K562 (cell line): ENCODE measurements around the gene EYA2. TPM values are rescaled to one million over a fixed set of nuclear protein-coding genes. Genes with fewer than 3 reads are reported as not detected.

ENCODE experiments used
- BHLHE40 ChIP-seq: IDR thresholded peaks from 2 replicates; pipeline ENCODE4 v1.6.1; 2011; ENCODE audit warnings: low read length, improper control_type of control experiment
- GABPA ChIP-seq: fragments of 200-800 bp; sonication (Bioruptor generic); conservative IDR thresholded peaks from 2 replicates; pipeline ENCODE4 v1.6.1; 2016; ENCODE audit warnings: low read depth, missing genetic modification characterization, missing compliant biosample characterization
- HMGN3 ChIP-seq: IDR thresholded peaks from 2 replicates; pipeline ENCODE4 v1.6.1; 2011; ENCODE audit warnings: borderline replicate concordance, low read depth, mild to moderate bottlenecking, mixed read lengths, low read length; ENCODE audit not compliant: insufficient read length; ENCODE audit errors: extremely low read depth
- JUND ChIP-seq, 2 experiments: IDR thresholded peaks; 2 replicates in 1 of 2; 3 replicates in 1 of 2; pipeline ENCODE4 v1.6.1; 2011; ENCODE audit warnings: borderline replicate concordance in 2 of 2, low read depth in 2 of 2, low read length in 2 of 2, improper control_type of control experiment in 1 of 2, missing biosample characterization in 1 of 2, missing genetic modification characterization in 1 of 2, missing genetic modification reagents in 1 of 2
- POLR2G ChIP-seq: fragments of 200-400 bp; formaldehyde crosslinking; IDR thresholded peaks from 2 replicates; pipeline ENCODE4 v1.6.1; 2017; ENCODE audit warnings: low read depth, mild to moderate bottlenecking, antibody characterized with exemption, low read length, moderate library complexity
- RFX5 ChIP-seq: IDR thresholded peaks from 2 replicates; pipeline ENCODE4 v1.6.1; 2011; ENCODE audit warnings: low read depth, mild to moderate bottlenecking, improper control_type of control experiment, low read length
- TARDBP ChIP-seq: fragments of 450-650 bp; IDR thresholded peaks from 2 replicates; pipeline ENCODE4 v1.6.1; 2016
- polyA plus RNA-seq, 8 experiments: library from polyadenylated mRNA; depleted of rRNA in 4 of 8; stranded (reverse) in 5 of 8; unstranded in 3 of 8; fragments of >200 nt; fragmentation: Nextera tagmentation in 2 of 8; fragmentation: Illumina TruSeq in 1 of 8; extraction: Ambion mirVana in 2 of 8; extraction: Trizol in 1 of 8; gene quantifications; 2 replicates each; pipeline versions ENCODE4 v1.2.1 to v1.2.3, GENCODE V29; 2011 to 2014; ENCODE audit warnings: inconsistent platforms in 1 of 8, missing spikeins in 1 of 8
- total RNA-seq, 7 experiments: library from RNA; depleted of rRNA in 6 of 7; stranded (reverse); fragments of >200 nt in 6 of 7; fragmentation: Illumina TruSeq in 2 of 7; extraction: Trizol in 2 of 7; gene quantifications; 2 replicates each; pipeline versions ENCODE4 v1.2.1 to v1.2.3, GENCODE V29; 2011 to 2021; ENCODE audit warnings: low replicate concordance in 1 of 7
- TF ChIP-seq, protein P1 (sequence below): fragments of 250-450 bp; sonication (Bioruptor Pico); IDR thresholded peaks from 2 replicates; pipeline ENCODE4 v1.5.0; 2021
- TF ChIP-seq, protein P2 (sequence below), 3 experiments: fragments of 200-800 bp in 1 of 3; fragments of 250-450 bp in 1 of 3; fragments of 450-650 bp in 1 of 3; sonication (Bioruptor Pico) in 1 of 3; sonication (Bioruptor generic) in 1 of 3; formaldehyde crosslinking in 1 of 3; IDR thresholded peaks; 2 replicates each; pipeline versions ENCODE4 v1.6.1 to v1.8.0; 2016 to 2022; ENCODE audit warnings: mild to moderate bottlenecking in 2 of 3, missing genetic modification characterization in 2 of 3, missing compliant biosample characterization in 1 of 3, moderate library complexity in 1 of 3

EYA2 gene
- total and polyA plus RNA-seq, 9 of the 15 experiments (the other 6 are each of a cell fraction or from before 2014, with no cell fraction given) = 0.03 TPM; not detected in 8

GRCh38 chr20:47215653-47216397, 321.2 kb downstream of the EYA2 start (continued):
- TF ChIP-seq POLR2G (0 out of 2 replicates have a peak, but pooled peaks have one; percentile 11), HMGN3 (no peak), RFX5 (no peak), JUND (IDR thresholded peaks at IDR 0.05; ENCODE audit: borderline replicate concordance, low read depth, low read length) (no peak), JUND (tag; IDR thresholded peaks at IDR 0.05; ENCODE audit: borderline replicate concordance, low read depth, low read length) (no peak), TARDBP (no peak), GABPA (tag) (no peak), BHLHE40 (no peak)
- TF ChIP-seq, protein P1, sequence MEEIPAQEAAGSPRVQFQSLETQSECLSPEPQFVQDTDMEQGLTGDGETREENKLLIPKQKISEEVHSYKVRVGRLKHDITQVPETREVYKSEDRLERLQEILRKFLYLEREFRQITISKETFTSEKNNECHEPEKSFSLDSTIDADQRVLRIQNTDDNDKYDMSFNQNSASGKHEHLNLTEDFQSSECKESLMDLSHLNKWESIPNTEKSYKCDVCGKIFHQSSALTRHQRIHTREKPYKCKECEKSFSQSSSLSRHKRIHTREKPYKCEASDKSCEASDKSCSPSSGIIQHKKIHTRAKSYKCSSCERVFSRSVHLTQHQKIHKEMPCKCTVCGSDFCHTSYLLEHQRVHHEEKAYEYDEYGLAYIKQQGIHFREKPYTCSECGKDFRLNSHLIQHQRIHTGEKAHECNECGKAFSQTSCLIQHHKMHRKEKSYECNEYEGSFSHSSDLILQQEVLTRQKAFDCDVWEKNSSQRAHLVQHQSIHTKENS (CRISPR knock-in tag) = no peak
- TF ChIP-seq, protein P2, sequence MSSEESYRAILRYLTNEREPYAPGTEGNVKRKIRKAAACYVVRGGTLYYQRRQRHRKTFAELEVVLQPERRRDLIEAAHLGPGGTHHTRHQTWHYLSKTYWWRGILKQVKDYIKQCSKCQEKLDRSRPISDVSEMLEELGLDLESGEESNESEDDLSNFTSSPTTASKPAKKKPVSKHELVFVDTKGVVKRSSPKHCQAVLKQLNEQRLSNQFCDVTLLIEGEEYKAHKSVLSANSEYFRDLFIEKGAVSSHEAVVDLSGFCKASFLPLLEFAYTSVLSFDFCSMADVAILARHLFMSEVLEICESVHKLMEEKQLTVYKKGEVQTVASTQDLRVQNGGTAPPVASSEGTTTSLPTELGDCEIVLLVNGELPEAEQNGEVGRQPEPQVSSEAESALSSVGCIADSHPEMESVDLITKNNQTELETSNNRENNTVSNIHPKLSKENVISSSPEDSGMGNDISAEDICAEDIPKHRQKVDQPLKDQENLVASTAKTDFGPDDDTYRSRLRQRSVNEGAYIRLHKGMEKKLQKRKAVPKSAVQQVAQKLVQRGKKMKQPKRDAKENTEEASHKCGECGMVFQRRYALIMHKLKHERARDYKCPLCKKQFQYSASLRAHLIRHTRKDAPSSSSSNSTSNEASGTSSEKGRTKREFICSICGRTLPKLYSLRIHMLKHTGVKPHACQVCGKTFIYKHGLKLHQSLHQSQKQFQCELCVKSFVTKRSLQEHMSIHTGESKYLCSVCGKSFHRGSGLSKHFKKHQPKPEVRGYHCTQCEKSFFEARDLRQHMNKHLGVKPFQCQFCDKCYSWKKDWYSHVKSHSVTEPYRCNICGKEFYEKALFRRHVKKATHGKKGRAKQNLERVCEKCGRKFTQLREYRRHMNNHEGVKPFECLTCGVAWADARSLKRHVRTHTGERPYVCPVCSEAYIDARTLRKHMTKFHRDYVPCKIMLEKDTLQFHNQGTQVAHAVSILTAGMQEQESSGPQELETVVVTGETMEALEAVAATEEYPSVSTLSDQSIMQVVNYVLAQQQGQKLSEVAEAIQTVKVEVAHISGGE (CRISPR knock-in tag; IDR thresholded peaks at IDR 0.05) = peak in 1 of 3 experiments; percentile 71; a peak in 2 of 6 replicates
